ENCODE results near the gene CDC14A. TPM values are rescaled to one million over a fixed set of nuclear protein-coding genes. Genes with fewer than 3 reads are reported as not detected.

The CDC14A gene
- total RNA-seq, 2 experiments from 2014 or later: 4.9 to 7.2 TPM

DNA sequence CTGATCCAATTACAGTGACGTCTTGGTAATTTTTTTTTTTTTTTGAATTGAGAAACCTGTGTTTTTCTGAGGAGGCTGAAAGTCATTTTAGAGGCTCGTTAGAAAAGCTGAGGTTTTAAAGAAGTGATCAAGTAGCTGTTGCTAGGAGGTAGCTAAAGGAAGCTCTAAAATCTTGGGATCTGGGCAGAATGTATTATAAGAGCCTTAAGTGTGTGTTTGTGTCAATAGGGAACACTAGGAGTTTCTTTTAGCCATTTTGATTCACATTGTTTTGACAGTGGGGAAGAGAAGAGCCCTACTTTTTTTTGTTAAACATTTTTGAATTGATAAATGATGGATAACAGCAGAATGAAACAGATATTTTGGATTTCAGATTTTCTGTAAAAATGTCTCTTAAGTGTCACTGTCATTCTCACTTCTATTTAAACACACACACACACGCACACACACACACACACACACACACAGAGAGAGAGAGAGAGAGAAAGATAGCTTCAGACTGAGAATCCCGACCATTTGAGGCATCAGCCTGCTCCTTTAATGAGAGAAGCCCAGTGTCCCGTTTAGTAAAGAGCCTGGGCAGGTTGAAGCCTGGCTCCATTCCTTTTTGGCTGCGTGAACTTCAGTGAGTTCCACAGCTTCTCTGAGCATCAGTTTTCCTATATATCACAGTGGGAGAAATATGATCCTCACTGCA lies 106.5 kb downstream of the CDC14A start:
- Histone ChIP-seq H3K36me3 (ENCODE audit: insufficient read depth, low read length) (no peaks in the 10 kb centered on the region), H2AFZ (ENCODE audit: low read length) (peak overlapping the region; percentile 34; the same call in 1 of the 2 replicates), H3K9me2 (ENCODE audit: insufficient read depth, low read length) (no peaks in the 10 kb centered on the region), H3K4me3 (ENCODE audit: low read depth, low read length, poor library complexity, severe bottlenecking) (no peak overlapping the region), H3K9me3 (ENCODE audit: low read length) (no peaks in the 10 kb centered on the region), H3K4me1 (ENCODE audit: insufficient read depth, low read length, poor library complexity, severe bottlenecking) (peaks cover 4% of the 10 kb centered on the region), H3K79me2 (ENCODE audit: insufficient read depth, low read depth, low read length) (no peaks in the 10 kb centered on the region), H3K4me2 (ENCODE audit: low read length) (no peak overlapping the region), H3K27ac (ENCODE audit: low read depth, low read length, poor library complexity, severe bottlenecking) (no peak overlapping the region), H4K20me1 (ENCODE audit: insufficient read depth, low read length) (no peaks in the 10 kb centered on the region)
- ChIA-PET POLR2A (interaction anchor here (0.6 to 1.3 kb wide), 9 partner anchors 11 to 512 kb away, joined by 3 to 5 read pairs (median 3); partner anchors contain the start of genes SASS6 and TRMT13), CTCF (ENCODE audit: unreplicated experiment) (interaction anchor here (0.6 to 1.4 kb wide), 4 partner anchors 16 to 649 kb away, joined by 3 to 6 read pairs (median 3); no protein-coding TSS in a partner anchor)
- TF ChIP-seq, protein P1, sequence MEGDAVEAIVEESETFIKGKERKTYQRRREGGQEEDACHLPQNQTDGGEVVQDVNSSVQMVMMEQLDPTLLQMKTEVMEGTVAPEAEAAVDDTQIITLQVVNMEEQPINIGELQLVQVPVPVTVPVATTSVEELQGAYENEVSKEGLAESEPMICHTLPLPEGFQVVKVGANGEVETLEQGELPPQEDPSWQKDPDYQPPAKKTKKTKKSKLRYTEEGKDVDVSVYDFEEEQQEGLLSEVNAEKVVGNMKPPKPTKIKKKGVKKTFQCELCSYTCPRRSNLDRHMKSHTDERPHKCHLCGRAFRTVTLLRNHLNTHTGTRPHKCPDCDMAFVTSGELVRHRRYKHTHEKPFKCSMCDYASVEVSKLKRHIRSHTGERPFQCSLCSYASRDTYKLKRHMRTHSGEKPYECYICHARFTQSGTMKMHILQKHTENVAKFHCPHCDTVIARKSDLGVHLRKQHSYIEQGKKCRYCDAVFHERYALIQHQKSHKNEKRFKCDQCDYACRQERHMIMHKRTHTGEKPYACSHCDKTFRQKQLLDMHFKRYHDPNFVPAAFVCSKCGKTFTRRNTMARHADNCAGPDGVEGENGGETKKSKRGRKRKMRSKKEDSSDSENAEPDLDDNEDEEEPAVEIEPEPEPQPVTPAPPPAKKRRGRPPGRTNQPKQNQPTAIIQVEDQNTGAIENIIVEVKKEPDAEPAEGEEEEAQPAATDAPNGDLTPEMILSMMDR (conservative IDR thresholded peaks at IDR 0.05; ENCODE audit: low read length): no peak
- TF ChIP-seq EZH2phosphoT487 (IDR thresholded peaks at IDR 0.05; ENCODE audit: borderline replicate concordance, low read depth, low read length): no peak
- no peak for DNase-seq (ENCODE audit: low spot score)
- no TSS peak for BruUV-seq (replicated peaks)
- intact Hi-C loops (cut with micrococcal nuclease; ENCODE audit: unreplicated experiment): loop anchor here (2.0 to 10.0 kb wide), 5 partner anchors 106 to 650 kb away; partner anchors contain the start of genes CDC14A, SASS6 and TRMT13

DNA sequence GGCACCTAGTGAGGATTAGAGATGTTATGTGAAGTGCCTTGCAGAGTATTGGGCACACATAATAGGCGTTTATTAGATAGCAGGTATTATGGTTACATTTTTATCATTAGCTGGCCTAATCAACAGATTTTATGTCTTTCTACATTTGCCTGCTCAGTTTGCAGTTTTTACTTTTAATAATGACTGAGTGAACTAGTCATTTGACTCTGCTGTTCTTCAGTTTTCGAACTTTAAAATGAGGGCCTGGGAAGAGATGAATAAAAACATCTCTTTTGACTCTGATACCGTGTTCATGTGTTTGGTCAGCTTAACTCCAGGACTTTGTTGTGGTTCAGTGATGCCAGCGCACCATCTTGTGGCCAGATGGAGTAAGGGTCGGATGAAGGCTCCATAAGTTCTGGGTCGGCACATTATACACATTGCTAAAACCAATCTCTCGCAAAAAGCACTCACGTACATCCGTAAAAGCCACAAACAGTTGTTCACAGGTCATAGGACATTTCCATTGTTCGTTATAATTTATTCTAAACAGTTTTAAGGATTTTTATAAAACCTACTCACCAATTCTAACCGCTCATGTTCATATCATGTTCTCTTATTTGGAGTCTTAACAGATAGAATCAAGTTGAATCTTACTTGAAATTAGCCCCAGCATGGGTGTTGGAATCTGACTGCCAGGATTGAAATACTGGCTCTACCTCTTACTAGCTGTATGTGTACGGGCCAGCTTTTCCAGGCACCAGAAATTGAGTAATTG lies 107.2 kb downstream of the CDC14A start:
- ChIA-PET POLR2A (interaction anchor here (0.5 to 1.3 kb wide), 5 partner anchors 11 to 362 kb away, joined by 3 to 4 read pairs (median 3); partner anchors contain the start of genes SASS6 and TRMT13), CTCF (ENCODE audit: unreplicated experiment) (interaction anchor here (0.6 to 1.4 kb wide), 4 partner anchors 15 to 649 kb away, joined by 3 to 6 read pairs (median 3); no protein-coding TSS in a partner anchor)
- H3K9me3 ChIP-seq (ENCODE audit: low read length): no peaks in the 10 kb centered on the region
- intact Hi-C loops (cut with micrococcal nuclease; ENCODE audit: unreplicated experiment): loop anchor here (2.0 to 10.0 kb wide), 6 partner anchors 78 to 651 kb away; partner anchors contain the start of genes CDC14A, GPR88, SASS6 and TRMT13
- peaks cover 8% of the 10 kb centered on the region for H3K4me1 ChIP-seq (ENCODE audit: insufficient read depth, low read length, poor library complexity, severe bottlenecking)
- H3K27ac ChIP-seq (ENCODE audit: low read depth, low read length, poor library complexity, severe bottlenecking): no peak overlapping the region
- DNase-seq (ENCODE audit: low spot score): peak; percentile 74
- no peaks in the 10 kb centered on the region for H3K79me2 ChIP-seq (ENCODE audit: insufficient read depth, low read depth, low read length)
- no peak overlapping the region for H3K4me3 ChIP-seq (ENCODE audit: low read depth, low read length, poor library complexity, severe bottlenecking)
- H3K36me3 ChIP-seq (ENCODE audit: insufficient read depth, low read length): no peaks in the 10 kb centered on the region
- H4K20me1 ChIP-seq (ENCODE audit: insufficient read depth, low read length): no peaks in the 10 kb centered on the region
- no peak for TF ChIP-seq EZH2phosphoT487 (IDR thresholded peaks at IDR 0.05; ENCODE audit: borderline replicate concordance, low read depth, low read length)
- TF ChIP-seq, protein P1 (conservative IDR thresholded peaks at IDR 0.05; ENCODE audit: low read length): peak; percentile 97
- no peak overlapping the region for H3K4me2 ChIP-seq (ENCODE audit: low read length)
- BruUV-seq (replicated peaks): no TSS peak
- no peaks in the 10 kb centered on the region for H3K9me2 ChIP-seq (ENCODE audit: insufficient read depth, low read length)
- peak overlapping the region; percentile 34 for H2AFZ ChIP-seq (ENCODE audit: low read length)
